T-helper 9 cell (primary cell): ENCODE measurements around the gene RAB11B.
"Not testable (repeated sequence)": the region's sequence is repeated elsewhere in the genome, so short reads cannot be mapped to it uniquely, and the experiment has no call there.

Experiments
- DNase-seq: peaks from one replicate; pipeline ENCODE4 v3.0.0-alpha.2; 2020

The RAB11B gene

GRCh38 chr19:8371011-8371804 lies 19.0 kb upstream of the RAB11B start:
- DNase-seq, result no peak

GRCh38 chr19:8373867-8374813 lies 16.0 kb upstream of the RAB11B start:
- DNase-seq, result no peak

- DNase-seq, result not testable (repeated sequence)
Measured at GRCh38 chr19:8375766-8376165, 14.4 kb upstream of the RAB11B start.

- not testable (repeated sequence) for DNase-seq
Measured at GRCh38 chr19:8376373-8376974, 13.7 kb upstream of the RAB11B start.

DNA sequence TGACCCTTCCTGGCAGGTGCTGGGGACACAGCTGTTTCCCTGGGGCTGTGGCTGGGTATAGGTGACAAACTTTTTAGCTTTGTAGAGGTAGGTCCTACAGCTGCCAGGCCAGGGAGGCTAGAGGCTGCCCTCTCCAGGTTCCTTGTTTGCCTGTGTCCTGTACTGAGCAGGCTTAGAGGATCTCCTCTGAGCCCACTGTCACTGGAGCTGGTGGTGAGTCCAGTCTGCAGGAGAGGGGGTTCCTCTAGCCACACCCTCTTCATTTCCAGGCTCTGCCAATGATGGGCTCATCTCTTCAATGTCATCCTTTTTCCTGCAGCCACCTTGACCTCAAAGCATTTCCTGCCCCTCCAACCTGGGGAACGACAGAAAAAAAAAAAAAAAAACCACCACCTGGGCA lies 12.6 kb upstream of the RAB11B start:
- DNase-seq, result no peak

GRCh38 chr19:8379156-8379891 lies 10.8 kb upstream of the RAB11B start:
- not testable (repeated sequence) for DNase-seq

DNA sequence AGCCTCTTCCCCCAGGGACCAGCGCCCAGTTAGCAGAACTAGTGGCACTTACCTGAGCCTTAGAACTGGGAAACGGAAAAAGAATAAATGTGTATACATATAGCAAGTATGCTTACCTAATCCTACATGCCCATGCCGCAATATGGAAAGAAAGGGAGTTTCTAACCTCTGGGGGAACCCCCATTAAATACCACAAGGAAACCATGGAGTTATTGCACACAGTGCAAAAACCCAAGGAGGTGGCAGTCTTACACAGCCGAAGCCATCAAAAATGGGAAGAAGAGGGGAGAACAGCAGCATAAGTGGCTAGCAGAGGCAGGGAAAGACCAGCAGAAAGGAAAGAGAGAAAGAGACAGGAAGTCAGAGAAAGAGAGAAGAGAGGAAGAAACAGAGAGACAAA lies 5.6 kb upstream of the RAB11B start:
- DNase-seq, result not testable (repeated sequence)

DNA sequence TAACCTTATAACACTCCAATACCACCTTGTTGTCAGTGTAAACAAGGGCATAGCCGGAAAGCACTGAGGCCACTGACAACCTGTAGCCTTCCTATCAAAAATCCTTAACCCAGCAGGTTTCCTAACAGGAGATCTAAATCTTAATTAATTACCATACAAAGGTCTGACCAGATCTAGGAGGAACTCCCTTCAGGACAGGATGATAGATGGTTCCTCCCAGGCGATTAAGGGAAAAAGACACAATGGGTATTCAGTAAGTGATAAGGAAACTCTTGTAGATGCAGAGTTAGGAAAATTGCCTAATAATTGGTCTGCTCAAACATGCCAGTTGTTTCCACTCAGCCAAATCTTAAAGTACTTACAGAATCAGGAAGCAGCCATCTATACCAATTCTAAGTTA lies 5.1 kb upstream of the RAB11B start:
- not testable (repeated sequence) for DNase-seq

DNA sequence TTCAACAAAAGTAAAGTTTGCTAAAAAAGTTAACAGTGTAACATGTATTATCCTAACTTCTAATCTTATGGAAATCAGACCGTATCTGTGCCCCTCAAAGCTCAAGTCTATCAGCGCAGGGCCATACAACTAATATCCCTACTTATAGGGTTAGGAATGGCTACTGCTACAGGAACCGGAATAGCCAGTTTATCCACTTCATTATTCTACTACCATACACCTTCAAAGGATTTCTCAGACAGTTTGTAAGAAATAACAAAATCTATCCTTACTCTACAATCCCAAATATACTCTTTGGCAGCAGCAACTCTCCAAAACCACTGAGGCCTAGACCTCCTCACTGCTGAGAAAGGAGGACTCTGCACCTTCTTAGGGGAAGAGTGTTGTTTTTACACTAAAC lies 4.6 kb upstream of the RAB11B start:
- not testable (repeated sequence) for DNase-seq

DNA sequence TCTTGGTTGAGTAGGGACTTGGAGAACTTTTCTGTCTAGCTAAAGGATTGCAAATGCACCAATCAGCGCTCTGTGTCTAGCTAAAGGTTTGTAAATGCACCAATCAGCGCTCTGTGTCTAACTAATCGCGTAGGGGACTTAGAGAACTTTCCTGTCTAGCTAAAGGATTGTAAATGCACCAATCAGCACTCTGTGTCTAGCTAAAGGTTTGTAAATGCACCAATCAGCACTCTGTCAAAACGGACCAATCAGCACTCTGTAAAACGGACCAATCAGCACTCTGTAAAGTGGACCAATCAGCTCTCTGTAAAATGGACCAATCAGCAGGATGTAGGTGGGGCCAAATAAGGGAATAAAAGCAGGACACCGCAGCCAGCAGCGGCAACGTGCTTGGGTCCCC lies 3.7 kb upstream of the RAB11B start:
- not testable (repeated sequence) for DNase-seq

- no peak for DNase-seq
Measured at GRCh38 chr19:8386990-8387389, 3.2 kb upstream of the RAB11B start.

DNA sequence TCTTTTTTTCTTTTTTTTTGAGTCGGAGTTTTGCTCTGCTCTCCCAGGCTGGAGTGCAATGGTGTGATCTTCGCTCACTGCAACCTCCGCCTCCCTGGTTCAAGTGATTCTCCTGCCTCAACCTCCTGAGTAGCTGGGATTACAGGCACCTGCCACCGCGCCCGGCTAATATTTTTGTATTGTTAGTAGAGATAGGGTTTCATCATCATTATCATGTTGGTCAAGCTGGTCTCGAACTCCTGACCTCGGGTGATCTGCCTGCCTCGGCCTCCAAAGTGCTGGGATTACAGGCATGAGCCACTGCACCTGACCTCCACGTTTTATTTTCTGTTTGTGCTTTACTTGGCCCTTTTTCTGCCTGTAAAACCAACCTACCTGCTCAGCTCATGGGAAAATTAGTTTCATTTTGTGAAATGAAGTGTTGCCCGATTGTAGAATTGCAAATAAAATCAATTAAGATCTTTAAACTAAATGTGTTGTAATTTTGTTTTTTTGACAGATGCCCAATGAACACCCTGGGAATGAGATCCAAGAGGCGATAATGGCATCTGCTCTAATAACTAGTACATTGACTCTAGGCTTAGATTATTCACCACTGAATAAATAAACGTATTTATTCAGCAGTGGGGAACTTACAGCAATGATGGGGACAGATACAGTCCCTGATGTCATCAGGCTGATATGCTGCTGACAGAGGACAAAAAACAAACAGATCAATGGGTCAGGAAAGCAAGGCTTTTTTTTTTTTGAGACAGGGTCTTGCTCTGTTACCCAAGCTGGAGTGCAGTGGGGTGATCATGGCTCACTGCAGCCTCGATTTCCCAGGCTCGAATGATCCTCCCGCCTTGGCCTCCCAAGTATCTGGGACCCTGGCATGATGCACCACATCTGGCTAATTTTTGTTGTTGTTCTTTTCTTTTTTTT lies 2.2 kb upstream of the RAB11B start:
- no peak for DNase-seq

- no peak for DNase-seq
Measured at GRCh38 chr19:8388612-8388958, 1.6 kb upstream of the RAB11B start.

DNA sequence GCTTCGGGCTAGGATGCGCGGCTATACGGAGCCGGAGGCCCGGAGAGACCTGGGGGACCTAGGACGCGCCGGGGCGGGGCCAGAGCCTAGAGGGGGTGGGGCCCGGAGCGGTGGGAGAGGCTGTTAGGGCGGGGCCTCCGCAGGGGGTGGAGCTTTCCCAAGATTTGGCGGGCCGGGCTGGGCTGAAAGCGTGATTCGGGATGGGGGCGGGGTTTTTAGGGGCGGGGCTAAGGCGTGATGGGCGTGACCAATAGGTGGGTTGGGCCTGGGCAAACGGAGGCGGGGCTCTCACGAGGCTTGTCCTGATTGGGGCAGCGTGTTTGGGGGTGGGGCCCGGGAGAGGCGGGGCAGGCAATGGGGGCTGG lies 439 bp downstream of the RAB11B start:
- peak; percentile 93 for DNase-seq

DNA sequence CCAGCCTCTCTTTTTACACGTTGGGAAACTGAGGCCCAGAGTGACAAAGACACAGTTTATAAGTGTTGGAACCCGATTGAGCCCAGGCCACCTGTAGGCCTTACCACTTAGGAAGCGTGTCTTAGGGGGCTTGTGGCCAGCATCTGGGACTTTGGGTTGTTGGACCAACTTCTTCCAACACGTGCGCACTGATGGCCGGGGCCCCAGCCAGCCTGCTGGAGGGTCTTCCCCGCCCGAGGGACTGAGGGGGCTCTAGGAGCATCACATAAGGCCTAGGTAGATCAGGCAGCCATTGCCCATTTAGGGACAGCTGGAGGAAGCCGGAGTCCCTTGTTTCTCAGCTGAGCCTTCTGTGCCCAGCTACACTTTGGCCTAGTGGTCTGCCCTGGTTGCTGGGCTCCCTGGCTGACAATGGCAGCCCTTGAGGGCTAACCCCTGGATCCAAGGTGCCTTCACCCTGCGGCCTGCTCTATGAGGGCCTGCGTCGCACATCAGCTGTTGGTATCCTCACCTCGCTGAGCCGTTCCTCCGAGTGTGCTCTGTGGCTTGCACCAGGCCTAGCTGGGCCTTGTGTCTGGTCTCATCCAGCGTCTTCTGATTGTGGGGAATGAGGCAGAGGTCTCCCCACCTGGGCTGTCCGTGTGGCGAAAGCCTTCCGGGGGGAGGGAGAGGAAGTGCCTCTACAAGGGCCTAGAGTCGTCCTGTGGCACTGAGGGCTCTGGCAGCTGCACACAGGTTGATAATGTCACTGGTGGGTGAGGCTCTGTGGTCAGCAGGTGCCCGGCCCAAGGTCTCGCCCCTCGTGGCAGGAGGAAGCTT lies 1.2 kb downstream of the RAB11B start:
- DNase-seq, result no peak

GRCh38 chr19:8392017-8392591 lies 1.9 kb downstream of the RAB11B start:
- no peak for DNase-seq

- DNase-seq, result no peak
Measured at GRCh38 chr19:8393192-8393870, 3.2 kb downstream of the RAB11B start.

DNA sequence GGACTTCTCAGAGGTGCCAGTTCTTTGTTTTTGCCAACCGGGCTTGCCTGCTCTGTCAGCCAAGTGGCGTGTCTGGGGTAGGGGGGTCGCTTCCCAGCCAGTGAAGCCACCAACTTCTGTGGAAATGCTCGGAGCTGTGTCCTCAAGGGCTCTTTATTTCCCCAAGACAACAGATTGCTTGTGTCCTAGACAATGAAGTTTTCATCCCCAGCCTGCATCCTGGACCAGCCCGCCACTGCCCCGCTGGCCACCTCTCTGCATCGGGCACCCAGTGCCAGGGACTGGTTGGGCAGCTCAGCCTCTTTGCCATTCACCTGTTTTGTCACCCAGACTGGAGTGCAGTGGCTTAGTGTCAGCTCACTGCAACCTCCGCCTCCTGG lies 3.7 kb downstream of the RAB11B start:
- DNase-seq, result no peak

GRCh38 chr19:8395621-8396082 lies 5.5 kb downstream of the RAB11B start:
- DNase-seq, result no peak

DNA sequence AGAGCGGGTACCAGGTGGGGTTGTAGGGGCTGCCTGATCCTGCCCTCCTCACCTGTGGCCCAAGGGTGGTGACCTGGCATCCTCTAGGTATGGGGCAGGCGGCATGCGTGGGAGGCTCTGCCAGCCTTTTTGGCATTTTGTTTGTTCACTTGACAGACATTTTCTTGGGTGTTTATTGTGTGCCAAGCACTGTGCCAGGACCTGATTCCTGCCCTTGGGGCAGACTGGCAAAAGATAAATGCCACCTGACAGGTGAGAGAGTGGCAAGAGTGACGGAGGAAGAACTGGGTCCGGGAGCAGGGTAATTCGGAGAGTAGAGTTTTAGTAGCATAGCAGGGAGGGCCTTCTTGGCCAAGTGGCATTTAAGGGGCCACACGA lies 6.0 kb downstream of the RAB11B start:
- DNase-seq, result no peak
